ENCODE measurements around the gene B4GAT1.

DNA sequence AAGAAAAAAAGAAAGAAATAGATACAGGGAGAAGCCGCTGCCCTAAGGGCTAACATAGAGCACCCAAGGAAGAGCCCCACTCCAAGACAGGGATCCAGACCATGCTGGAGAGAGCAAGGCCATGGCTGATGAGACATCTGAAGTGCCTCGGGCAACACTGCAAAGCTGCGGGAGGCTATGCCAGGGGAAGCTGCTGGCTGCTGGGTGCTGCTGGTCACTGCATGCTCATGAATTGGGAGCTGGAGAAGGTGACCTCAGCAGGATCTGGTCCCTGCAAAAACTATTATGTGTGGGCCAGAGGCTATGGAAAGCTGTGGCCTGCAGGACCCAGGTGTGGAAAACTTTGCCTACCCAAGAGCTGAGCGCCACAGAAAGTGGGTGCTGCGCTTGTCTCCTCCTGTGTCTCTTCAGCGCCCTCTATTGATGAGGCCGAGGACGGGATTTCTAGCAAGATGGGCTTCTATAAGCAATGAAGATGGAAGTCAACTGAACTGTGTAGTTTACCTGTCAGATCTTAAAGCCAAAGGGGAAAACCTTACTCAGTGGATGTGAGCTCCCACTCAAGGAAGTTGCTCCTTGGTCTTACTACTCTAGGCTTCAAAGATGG is 41.5 kb upstream of the B4GAT1 start:
- TF ChIP-seq CTCF (IDR thresholded peaks at IDR 0.05) (peak; percentile 78), EZH2phosphoT487 (IDR thresholded peaks at IDR 0.05) (no peak)
